ENCODE measurements around the gene GRM8. TPM values are rescaled to one million over a fixed set of nuclear protein-coding genes. Genes with fewer than 3 reads are reported as not detected.

GRM8 gene
- total and polyA plus RNA-seq, 9 of the 15 experiments (the other 6 are each of a cell fraction or from before 2014, with no cell fraction given), result 0.13 TPM; not detected in 7

- in situ Hi-C loops (cut with MboI) (no loop called here), intact Hi-C loops (cut with micrococcal nuclease) (loop anchor here (1.0 to 5.0 kb wide), 4 partner anchors 146 to 450 kb away; no protein-coding TSS in a partner anchor)
- H3K79me2 ChIP-seq (ENCODE audit: control insufficient read depth, insufficient read depth, low read length), result no peaks in the 10 kb centered on the region
- H3K9ac ChIP-seq (ENCODE audit: insufficient read depth in 1 of 2, low read depth in 2 of 2, low read length in 2 of 2), result peak overlapping the region; percentile 11 to 92; a peak in 3 of 4 replicates
- DNase-seq (ENCODE audit: extremely low read depth in 1 of 4, low spot score in 3 of 4), result peak; percentile 84 to 87 (median 86)
- no TSS peak for BruUV-seq (replicated peaks)
- CTCF ChIA-PET (ENCODE audit: low intra/inter-chr PET ratio), result interaction anchor here (0.7 to 1.1 kb wide), 2 partner anchors 195 to 451 kb away, joined by 3 read pairs; no protein-coding TSS in a partner anchor
- POLR2A ChIA-PET, result interaction anchor here (0.6 kb wide), 1 partner anchor 36 kb away, joined by 3 read pairs; no protein-coding TSS in a partner anchor
- FAIRE-seq, result no peak
- peak; percentile 95 for ATAC-seq
- peaks cover 15 to 44% of the 10 kb centered on the region in 2 experiments; a peak in 4 of 5 replicates for H3K27me3 ChIP-seq (ENCODE audit: control insufficient read depth in 2 of 2, insufficient read depth in 2 of 2, low read length in 2 of 2)
- H3K9me3 ChIP-seq (replicated peaks; ENCODE audit: control insufficient read depth, insufficient read depth, low read depth, low read length), result no peaks in the 10 kb centered on the region
- no peaks in the 10 kb centered on the region; the same call in 1 of the 2 replicates for H4K20me1 ChIP-seq (replicated peaks; ENCODE audit: control insufficient read depth, insufficient read depth, low read length)
- WGBS (ENCODE audit: insufficient coverage, low coverage, missing lambda C conversion rate), result under 1% methylated on average over 84 of the region's 84 CpGs
- H3K27ac ChIP-seq (ENCODE audit: extremely low read depth, low read depth, low read length), result no peak overlapping the region
- peak overlapping the region; percentile 77 for H3K4me2 ChIP-seq (ENCODE audit: insufficient read depth, low read length)
- peak overlapping the region; percentile 53 for H3K4me3 ChIP-seq
- no peaks in the 10 kb centered on the region for H3K36me3 ChIP-seq (ENCODE audit: control insufficient read depth, insufficient read depth, low read length)
- peak overlapping the region; percentile 89 for H2AFZ ChIP-seq (ENCODE audit: low read depth, low read length)
- peaks cover 0 to 25% of the 10 kb centered on the region in 2 experiments; a peak in 4 of 5 replicates for H3K4me1 ChIP-seq (replicated peaks in 1 of 2; ENCODE audit: control insufficient read depth in 2 of 2, insufficient read depth in 2 of 2, low read length in 2 of 2)
- H3K9me1 ChIP-seq (ENCODE audit: control insufficient read depth, insufficient read depth, low read length), result no peaks in the 10 kb centered on the region
- TF ChIP-seq FOXA3 (CRISPR knock-in tag; conservative IDR thresholded peaks at IDR 0.05 in 1 of 2, IDR thresholded peaks at IDR 0.05 in 1 of 2) (no peak), CBFA2T3 (IDR thresholded peaks at IDR 0.05) (no peak), ILF3 (IDR thresholded peaks at IDR 0.05; ENCODE audit: borderline replicate concordance) (no peak), ARNT (IDR thresholded peaks at IDR 0.05) (no peak), CHCHD3 (CRISPR knock-in tag; IDR thresholded peaks at IDR 0.05) (no peak), CTCF (IDR thresholded peaks at IDR 0.05 in 2 of 3, conservative IDR thresholded peaks at IDR 0.05 in 1 of 3; ENCODE audit: insufficient read depth in 2 of 3, low read depth in 1 of 3, low read length in 3 of 3) (peak; percentile 81 to 93 (median 90)), IRF9 (tag; IDR thresholded peaks at IDR 0.05) (no peak), PHB (CRISPR knock-in tag; IDR thresholded peaks at IDR 0.05) (no peak), MAFF (IDR thresholded peaks at IDR 0.05; ENCODE audit: low read length) (no peak), ZBTB49 (CRISPR knock-in tag; IDR thresholded peaks at IDR 0.05; ENCODE audit: borderline replicate concordance) (no peak), PRDM10 (IDR thresholded peaks at IDR 0.05; ENCODE audit: partially characterized antibody) (no peak)
These were observed 781 bp upstream of the GRM8 start for GRCh38 chr7:127253281-127254162.

Measured in K562 (cell line).